Neural progenitor cell (in vitro differentiated cells): ENCODE measurements around the gene CLSTN2. TPM values are rescaled to one million over a fixed set of nuclear protein-coding genes. Genes with fewer than 3 reads are reported as not detected.

ENCODE experiments used
- DNase-seq: peaks from one replicate; pipeline ENCODE4 v3.0.0-alpha.2; 2016; ENCODE audit warnings: low spot score
- H2AFZ ChIP-seq: fragments of 200-600 bp; sonication (generic); replicated peaks from 2 replicates; pipeline ENCODE4 v1.6.1; 2016; ENCODE audit warnings: antibody characterized with exemption
- H3F3A ChIP-seq: fragments of 200-600 bp; sonication (generic); 2 replicates; pipeline ENCODE4 v1.6.1; 2016; ENCODE audit warnings: antibody characterized with exemption, low read depth
- H3K27ac ChIP-seq: fragments of 200-600 bp; sonication (generic); 2 replicates; pipeline ENCODE4 v1.5.1; 2016; ENCODE audit warnings: mild to moderate bottlenecking
- H3K27me3 ChIP-seq: fragments of 200-600 bp; sonication (generic); 2 replicates; pipeline ENCODE4 v1.6.1; 2016; ENCODE audit warnings: mild to moderate bottlenecking, moderate library complexity
- H3K36me3 ChIP-seq: fragments of 200-600 bp; sonication (generic); 2 replicates; pipeline ENCODE4 v1.5.1; 2016
- H3K4me1 ChIP-seq: fragments of 200-600 bp; sonication (generic); 2 replicates; pipeline ENCODE4 v1.6.1; 2016; ENCODE audit warnings: mixed run types
- H3K4me2 ChIP-seq: fragments of 200-600 bp; sonication (generic); 2 replicates; pipeline ENCODE4 v1.6.1; 2016
- H3K4me3 ChIP-seq: fragments of 200-600 bp; sonication (generic); 2 replicates; pipeline ENCODE4 v1.5.1; 2016
- H3K79me2 ChIP-seq: fragments of 200-600 bp; sonication (generic); 2 replicates; pipeline ENCODE4 v1.6.1; 2016; ENCODE audit warnings: low read depth
- H3K9ac ChIP-seq: fragments of 200-600 bp; sonication (generic); 2 replicates; pipeline ENCODE4 v1.6.1; 2016
- H3K9me3 ChIP-seq: fragments of 200-600 bp; sonication (generic); 2 replicates; pipeline ENCODE4 v1.5.1; 2016; ENCODE audit warnings: low read depth
- H4K20me1 ChIP-seq: fragments of 200-600 bp; sonication (generic); 2 replicates; pipeline ENCODE4 v1.6.1; 2016; ENCODE audit warnings: low read depth
- H3K27ac Mint-ChIP-seq: 3 replicates; pipeline ENCODE4 v1.8.0; 2021; ENCODE audit warnings: mixed read lengths
- H3K27me3 Mint-ChIP-seq: 2 replicates; pipeline ENCODE4 v1.8.0; 2022; ENCODE audit warnings: low read depth, mild to moderate bottlenecking, inconsistent platforms, moderate library complexity, mixed read lengths; ENCODE audit not compliant: insufficient read depth
- H3K36me3 Mint-ChIP-seq: 3 replicates; pipeline ENCODE4 v1.8.0; 2021; ENCODE audit warnings: mixed read lengths
- H3K4me1 Mint-ChIP-seq: 3 replicates; pipeline ENCODE4 v1.8.0; 2021; ENCODE audit warnings: mixed read lengths
- H3K4me3 Mint-ChIP-seq: 3 replicates; pipeline ENCODE4 v1.8.0; 2021; ENCODE audit warnings: mild to moderate bottlenecking, moderate library complexity, mixed read lengths
- H3K9me3 Mint-ChIP-seq: 3 replicates; pipeline ENCODE4 v1.8.0; 2020; ENCODE audit warnings: mixed read lengths
- CTCF ChIP-seq: fragments of 200-600 bp; sonication (generic); IDR thresholded peaks from 2 replicates; pipeline ENCODE4 v1.5.1; 2017; ENCODE audit warnings: antibody characterized with exemption, mild to moderate bottlenecking
- EZH2 ChIP-seq: fragments of 200-600 bp; sonication (generic); IDR thresholded peaks from 2 replicates; pipeline ENCODE4 v1.6.1; 2017; ENCODE audit warnings: antibody characterized with exemption, mild to moderate bottlenecking, moderate library complexity
- EZH2phosphoT487 ChIP-seq: fragments of 200-600 bp; sonication (generic); IDR thresholded peaks from 2 replicates; pipeline ENCODE4 v1.6.1; 2017; ENCODE audit warnings: antibody characterized with exemption
- total RNA-seq: library from RNA; depleted of rRNA; stranded (reverse); fragments of >200 nt; gene quantifications from 2 replicates; pipeline ENCODE4 v1.2.3, GENCODE V29; 2015; ENCODE audit warnings: low replicate concordance

CLSTN2 gene
- total RNA-seq, 1 donor from 2014 or later: 0.22 TPM

- H4K20me1 ChIP-seq: no peaks in the 10 kb centered on the region
- Mint-ChIP-seq H3K27me3 (peaks cover 5% of the 10 kb centered on the region), H3K9me3 (no peaks in the 10 kb centered on the region), H3K4me3 (no peak overlapping the region), H3K27ac (no peak overlapping the region), H3K4me1 (peaks cover 3% of the 10 kb centered on the region), H3K36me3 (no peaks in the 10 kb centered on the region)
- no peak overlapping the region for H3K4me3 ChIP-seq
- no peak overlapping the region for H3K4me2 ChIP-seq
- H3K27me3 ChIP-seq: no peaks in the 10 kb centered on the region
- H3F3A ChIP-seq: no peaks in the 10 kb centered on the region
- DNase-seq: no peak
- no peaks in the 10 kb centered on the region for H3K4me1 ChIP-seq
- TF ChIP-seq EZH2: no peak
- no peak for TF ChIP-seq EZH2phosphoT487
- TF ChIP-seq CTCF: no peak
- H3K9ac ChIP-seq: no peak overlapping the region
- H3K27ac ChIP-seq: no peak overlapping the region
- H2AFZ ChIP-seq: no peak overlapping the region
- H3K36me3 ChIP-seq: no peaks in the 10 kb centered on the region
- no peaks in the 10 kb centered on the region for H3K9me3 ChIP-seq
- H3K79me2 ChIP-seq: no peaks in the 10 kb centered on the region
These were observed 644.3 kb downstream of the CLSTN2 start for GRCh38 chr3:140579260-140579659.

GRCh38 chr3:140580746-140581145, 645.8 kb downstream of the CLSTN2 start:
- Histone ChIP-seq H2AFZ (no peak overlapping the region), H3K4me2 (no peak overlapping the region), H3K4me3 (no peak overlapping the region), H3K4me1 (no peaks in the 10 kb centered on the region), H3F3A (no peaks in the 10 kb centered on the region), H3K36me3 (no peaks in the 10 kb centered on the region), H4K20me1 (no peaks in the 10 kb centered on the region), H3K79me2 (no peaks in the 10 kb centered on the region), H3K27ac (no peak overlapping the region), H3K9me3 (no peaks in the 10 kb centered on the region), H3K9ac (no peak overlapping the region), H3K27me3 (no peaks in the 10 kb centered on the region)
- no peak for DNase-seq
- Mint-ChIP-seq H3K27me3 (peaks cover 5% of the 10 kb centered on the region), H3K9me3 (no peaks in the 10 kb centered on the region), H3K4me1 (peaks cover 3% of the 10 kb centered on the region), H3K27ac (no peak overlapping the region), H3K36me3 (no peaks in the 10 kb centered on the region), H3K4me3 (no peak overlapping the region)
- TF ChIP-seq CTCF: no peak

GRCh38 chr3:140584549-140584948, 649.6 kb downstream of the CLSTN2 start:
- H3K9me3 Mint-ChIP-seq: no peaks in the 10 kb centered on the region
- H3K9ac ChIP-seq: no peak overlapping the region
- H3K4me3 ChIP-seq: no peak overlapping the region
- H3K36me3 ChIP-seq: no peaks in the 10 kb centered on the region
- no peak overlapping the region for H3K27ac Mint-ChIP-seq
- no peak overlapping the region for H3K27ac ChIP-seq
- H3K27me3 ChIP-seq: no peaks in the 10 kb centered on the region
- H3K4me2 ChIP-seq: no peak overlapping the region
- H4K20me1 ChIP-seq: no peaks in the 10 kb centered on the region
- peaks cover 9% of the 10 kb centered on the region for H3K4me1 ChIP-seq
- no peak overlapping the region for H2AFZ ChIP-seq
- H3K4me3 Mint-ChIP-seq: no peak overlapping the region
- DNase-seq: no peak
- H3K27me3 Mint-ChIP-seq: peaks cover 5% of the 10 kb centered on the region
- peaks cover 6% of the 10 kb centered on the region for H3K4me1 Mint-ChIP-seq
- TF ChIP-seq EZH2 (no peak), EZH2phosphoT487 (no peak), CTCF (no peak)
- no peaks in the 10 kb centered on the region for H3F3A ChIP-seq
- no peaks in the 10 kb centered on the region for H3K9me3 ChIP-seq
- no peaks in the 10 kb centered on the region for H3K36me3 Mint-ChIP-seq
- H3K79me2 ChIP-seq: no peaks in the 10 kb centered on the region

GRCh38 chr3:140585828-140586227, 650.8 kb downstream of the CLSTN2 start:
- TF ChIP-seq CTCF: no peak
- TF ChIP-seq EZH2: no peak
- no peak for TF ChIP-seq EZH2phosphoT487
- peaks cover 9% of the 10 kb centered on the region for H3K4me1 ChIP-seq
- Mint-ChIP-seq H3K27me3 (peaks cover 5% of the 10 kb centered on the region), H3K4me3 (no peak overlapping the region), H3K36me3 (no peaks in the 10 kb centered on the region), H3K9me3 (no peaks in the 10 kb centered on the region), H3K27ac (no peak overlapping the region), H3K4me1 (peaks cover 5% of the 10 kb centered on the region)
- H3F3A ChIP-seq: no peaks in the 10 kb centered on the region
- no peaks in the 10 kb centered on the region for H3K9me3 ChIP-seq
- no peak overlapping the region for H3K27ac ChIP-seq
- no peak for DNase-seq
- H3K9ac ChIP-seq: no peak overlapping the region
- H3K4me2 ChIP-seq: no peak overlapping the region
- H3K79me2 ChIP-seq: no peaks in the 10 kb centered on the region
- no peaks in the 10 kb centered on the region for H4K20me1 ChIP-seq
- no peaks in the 10 kb centered on the region for H3K36me3 ChIP-seq
- H3K27me3 ChIP-seq: no peaks in the 10 kb centered on the region
- no peak overlapping the region for H3K4me3 ChIP-seq
- H2AFZ ChIP-seq: no peak overlapping the region
